Right renal cortex interstitium (tissue), 3 donors: ENCODE results near the gene OXCT1. TPM values are rescaled to one million over a fixed set of nuclear protein-coding genes. Genes with fewer than 3 reads are reported as not detected.
"Not testable (repeated sequence)": the region's sequence is repeated elsewhere in the genome, so short reads cannot be mapped to it uniquely, and the experiment has no call there.

Source experiments
- DNase-seq, 3 donors: peaks; one replicate each; pipeline ENCODE4 v3.0.0-alpha.2; 2013; ENCODE audit warnings: low read depth in 3 of 3, low spot score in 2 of 3
- polyA plus RNA-seq, 3 donors: library from polyadenylated mRNA; unstranded; fragments of 120-200 nt; gene quantifications; one replicate each; pipeline ENCODE4 v1.2.1, GENCODE V29; 2013; ENCODE audit not compliant: insufficient read length in 3 of 3

OXCT1 gene
- polyA plus RNA-seq, 3 donors: 65.3 to 74.6 (median 66.0) TPM

- no peak for DNase-seq
Observed at GRCh38 chr5:41787265-41787664, 83.0 kb downstream of the OXCT1 start.

- no peak for DNase-seq
Observed at GRCh38 chr5:41785061-41785460, 85.2 kb downstream of the OXCT1 start.

- no peak for DNase-seq
Observed at GRCh38 chr5:41778410-41778809, 91.8 kb downstream of the OXCT1 start.

GRCh38 chr5:41776435-41776834, 93.8 kb downstream of the OXCT1 start:
- no peak for DNase-seq

GRCh38 chr5:41773799-41774198, 96.4 kb downstream of the OXCT1 start:
- no peak for DNase-seq

GRCh38 chr5:41772785-41773442, 97.3 kb downstream of the OXCT1 start:
- DNase-seq: no peak

- DNase-seq: no peak
Observed at GRCh38 chr5:41772056-41772455, 98.2 kb downstream of the OXCT1 start.

GRCh38 chr5:41770799-41771198, 99.4 kb downstream of the OXCT1 start:
- DNase-seq: no peak

- no peak for DNase-seq
Observed at GRCh38 chr5:41768692-41769091, 101.5 kb downstream of the OXCT1 start.

- no peak for DNase-seq
Observed at GRCh38 chr5:41764650-41765049, 105.6 kb downstream of the OXCT1 start.

GRCh38 chr5:41763574-41763973, 106.7 kb downstream of the OXCT1 start:
- no peak for DNase-seq

- no peak for DNase-seq
Observed at GRCh38 chr5:41763081-41763480, 107.1 kb downstream of the OXCT1 start.

GRCh38 chr5:41762426-41762825, 107.8 kb downstream of the OXCT1 start:
- DNase-seq: no peak

- DNase-seq: no peak
Observed at GRCh38 chr5:41761663-41762062, 108.6 kb downstream of the OXCT1 start.

GRCh38 chr5:41755705-41756104, 114.5 kb downstream of the OXCT1 start:
- no peak for DNase-seq

GRCh38 chr5:41754857-41755256, 115.4 kb downstream of the OXCT1 start:
- no peak for DNase-seq

GRCh38 chr5:41751867-41752266, 118.4 kb downstream of the OXCT1 start:
- DNase-seq: no peak

- DNase-seq: no peak
Observed at GRCh38 chr5:41748631-41749030, 121.6 kb downstream of the OXCT1 start.

GRCh38 chr5:41747708-41748107, 122.5 kb downstream of the OXCT1 start:
- no peak for DNase-seq

- no peak for DNase-seq
Observed at GRCh38 chr5:41747301-41747700, 122.9 kb downstream of the OXCT1 start.

- not testable (repeated sequence) for DNase-seq
Observed at GRCh38 chr5:41742608-41743007, 127.6 kb downstream of the OXCT1 start.

- no peak for DNase-seq
Observed at GRCh38 chr5:41738710-41739354, 131.4 kb downstream of the OXCT1 start.

GRCh38 chr5:41736641-41737040, 133.6 kb downstream of the OXCT1 start:
- no peak for DNase-seq
